ENCODE data around the gene LAX1.

LAX1 gene

DNA sequence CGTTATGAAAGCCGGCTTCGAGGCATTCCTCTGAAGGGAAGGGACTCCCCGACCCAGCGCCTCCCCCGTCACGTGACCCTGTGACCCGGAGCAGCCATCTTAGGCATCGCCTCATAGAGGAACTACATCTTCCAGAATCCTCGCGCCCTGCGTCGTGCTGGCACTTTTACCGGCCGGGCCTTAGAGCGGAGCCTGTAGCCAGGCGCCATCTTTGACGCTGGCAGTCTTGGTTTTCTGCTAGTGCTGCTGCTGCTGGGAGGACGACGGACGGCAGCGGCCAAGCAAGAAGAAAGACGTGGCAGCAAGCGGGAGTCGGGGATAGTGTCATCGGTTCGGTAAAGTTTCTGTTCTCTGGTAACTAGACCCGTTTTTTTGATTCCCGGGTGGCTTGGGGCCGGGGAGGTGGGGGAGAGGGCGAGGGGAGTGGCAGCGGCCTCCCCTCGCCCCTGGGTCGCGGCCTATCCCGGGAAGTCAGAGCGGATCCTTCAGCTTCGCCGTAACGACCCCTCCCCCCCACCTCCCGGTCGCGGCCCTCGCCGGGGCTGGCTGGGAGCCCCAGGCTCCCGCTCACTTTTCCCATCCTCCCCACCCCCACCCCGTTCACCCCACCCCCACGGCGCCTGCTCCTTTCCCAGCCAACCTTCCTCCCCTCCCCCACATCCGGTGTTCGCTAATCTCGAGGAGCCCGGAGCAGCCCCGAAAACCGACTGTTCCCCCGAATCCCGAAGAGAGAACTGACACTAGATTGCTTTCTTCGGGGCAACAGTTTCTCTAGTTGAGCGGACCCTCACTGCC, 30.7 kb downstream of the LAX1 start, which contains the start of the genes ZBED6 and ZC3H11A:
Gene ZBED6 (plus strand): TSS at position 183 of the 795 bp plus-strand sequence. CDS start 1,900 bp downstream, outside the sequence.
Gene ZC3H11A (plus strand): TSS at position 183 of the 795 bp plus-strand sequence. CDS start 21,448 bp downstream, outside the sequence.
- H3K9me3 ChIP-seq (ENCODE audit: control insufficient read depth, insufficient read depth, low read length) = no peaks in the 10 kb centered on the region
- H3K4me1 ChIP-seq (ENCODE audit: control insufficient read depth, insufficient read depth, low read length) = peaks cover 9% of the 10 kb centered on the region
- peak within 1 kb of the TSS; percentile 71 for H3K4me3 ChIP-seq (ENCODE audit: low read depth, low read length)
- H3K27me3 ChIP-seq (ENCODE audit: control insufficient read depth, insufficient read depth, low read length) = no peaks in the 10 kb centered on the region
- peak within 1 kb of the TSS; percentile 98 for H3K9ac ChIP-seq (ENCODE audit: low read depth, low read length)
- peaks cover 11% of the 10 kb centered on the region for H3K36me3 ChIP-seq (ENCODE audit: control insufficient read depth, insufficient read depth, low read length)

DNA sequence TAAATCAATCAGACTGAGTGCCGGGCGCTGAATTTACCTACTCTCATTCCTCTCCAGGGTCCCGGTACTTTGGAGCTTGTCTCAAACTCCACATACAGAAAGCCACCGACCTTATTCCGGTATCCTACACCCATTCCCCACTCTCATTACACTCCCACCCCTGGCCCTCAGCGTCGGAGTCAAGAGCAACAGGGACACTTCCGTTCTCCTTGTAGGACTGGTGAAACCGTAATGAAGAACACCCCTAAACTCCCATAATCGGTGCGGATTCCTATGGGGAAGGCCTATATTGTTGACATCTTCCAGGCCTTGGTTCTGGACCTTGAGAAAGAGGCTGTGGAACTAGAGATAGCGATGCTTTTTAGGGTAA, 31.2 kb downstream of the LAX1 start:
- H3K36me3 ChIP-seq (ENCODE audit: control insufficient read depth, insufficient read depth, low read length) = peaks cover 11% of the 10 kb centered on the region
- no peaks in the 10 kb centered on the region for H3K27me3 ChIP-seq (ENCODE audit: control insufficient read depth, insufficient read depth, low read length)
- peaks cover 9% of the 10 kb centered on the region for H3K4me1 ChIP-seq (ENCODE audit: control insufficient read depth, insufficient read depth, low read length)
- peak overlapping the region; percentile 71 for H3K4me3 ChIP-seq (ENCODE audit: low read depth, low read length)
- no peaks in the 10 kb centered on the region for H3K9me3 ChIP-seq (ENCODE audit: control insufficient read depth, insufficient read depth, low read length)
- H3K9ac ChIP-seq (ENCODE audit: low read depth, low read length) = peak overlapping the region; percentile 98

DNA sequence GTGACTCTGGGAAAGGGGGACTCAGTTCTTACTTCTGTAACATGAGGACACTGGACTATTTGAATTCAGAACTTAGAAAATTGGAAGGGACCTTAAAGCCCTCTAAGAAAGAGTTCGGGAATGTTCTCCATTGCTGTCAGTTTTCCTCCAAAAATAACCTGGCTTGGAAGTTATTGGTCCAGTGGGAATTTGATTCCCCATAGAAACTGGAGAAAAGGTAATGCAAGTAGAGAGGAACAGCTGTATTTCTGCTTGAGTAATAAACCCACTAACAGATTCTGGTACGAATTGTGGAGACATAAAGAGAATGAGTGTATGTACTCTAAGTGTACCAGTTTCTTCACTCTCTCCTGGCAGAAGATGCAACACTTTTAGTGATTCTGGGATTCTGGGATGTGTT, 32.2 kb downstream of the LAX1 start:
- H3K36me3 ChIP-seq (ENCODE audit: control insufficient read depth, insufficient read depth, low read length) = peaks cover 11% of the 10 kb centered on the region
- H3K9me3 ChIP-seq (ENCODE audit: control insufficient read depth, insufficient read depth, low read length) = no peaks in the 10 kb centered on the region
- peaks cover 9% of the 10 kb centered on the region for H3K4me1 ChIP-seq (ENCODE audit: control insufficient read depth, insufficient read depth, low read length)
- H3K27me3 ChIP-seq (ENCODE audit: control insufficient read depth, insufficient read depth, low read length) = no peaks in the 10 kb centered on the region
- no peak overlapping the region for H3K9ac ChIP-seq (ENCODE audit: low read depth, low read length)
- H3K4me3 ChIP-seq (ENCODE audit: low read depth, low read length) = peak overlapping the region; percentile 71

DNA sequence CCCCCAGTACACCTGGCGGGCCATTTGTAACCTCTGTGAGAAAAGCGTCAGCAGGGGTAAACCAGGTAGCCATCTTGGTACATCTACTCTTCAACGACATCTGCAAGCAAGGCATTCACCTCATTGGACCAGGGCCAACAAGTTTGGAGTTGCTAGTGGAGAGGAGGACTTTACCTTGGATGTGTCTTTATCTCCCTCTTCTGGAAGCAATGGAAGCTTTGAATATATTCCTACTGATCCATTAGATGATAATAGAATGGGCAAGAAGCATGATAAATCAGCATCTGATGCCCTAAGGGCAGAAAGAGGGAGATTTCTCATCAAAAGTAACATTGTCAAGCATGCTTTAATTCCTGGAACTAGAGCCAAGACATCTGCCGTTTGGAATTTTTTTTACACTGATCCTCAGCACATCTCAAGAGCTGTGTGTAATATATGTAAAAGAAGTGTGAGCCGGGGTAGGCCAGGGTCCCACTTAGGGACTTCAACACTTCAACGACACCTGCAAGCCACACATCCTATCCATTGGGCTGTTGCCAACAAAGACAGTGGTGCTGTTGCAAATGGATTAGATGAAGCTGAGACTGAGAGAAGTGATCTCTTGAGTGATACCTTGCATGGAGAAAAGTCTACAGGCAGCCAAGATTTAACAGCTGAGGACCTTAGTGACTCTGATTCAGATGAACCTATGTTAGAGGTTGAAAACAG, 33.1 kb downstream of the LAX1 start:
- Histone ChIP-seq H3K9me3 (ENCODE audit: control insufficient read depth, insufficient read depth, low read length) (no peaks in the 10 kb centered on the region), H3K27me3 (ENCODE audit: control insufficient read depth, insufficient read depth, low read length) (no peaks in the 10 kb centered on the region), H3K9ac (ENCODE audit: low read depth, low read length) (no peak overlapping the region), H3K4me3 (ENCODE audit: low read depth, low read length) (no peak overlapping the region), H3K4me1 (ENCODE audit: control insufficient read depth, insufficient read depth, low read length) (peaks cover 9% of the 10 kb centered on the region), H3K36me3 (ENCODE audit: control insufficient read depth, insufficient read depth, low read length) (peaks cover 14% of the 10 kb centered on the region)

DNA sequence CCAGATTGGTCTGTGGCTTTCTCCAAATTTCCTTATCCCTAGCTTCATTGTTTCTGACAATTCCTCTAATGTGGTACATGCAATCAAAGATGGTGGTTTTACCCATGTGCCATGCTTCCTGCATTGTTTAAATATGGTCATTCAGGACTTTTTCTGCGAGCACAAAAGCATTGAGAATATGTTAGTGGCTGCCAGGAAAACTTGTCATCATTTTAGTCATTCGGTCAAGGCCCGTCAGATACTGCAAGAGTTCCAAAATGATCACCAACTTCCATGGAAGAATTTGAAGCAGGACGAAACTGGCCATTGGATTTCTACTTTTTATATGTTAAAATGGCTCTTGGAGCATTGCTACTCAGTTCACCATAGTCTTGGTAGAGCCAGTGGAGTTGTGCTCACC, 34.2 kb downstream of the LAX1 start:
- no peak overlapping the region for H3K9ac ChIP-seq (ENCODE audit: low read depth, low read length)
- no peaks in the 10 kb centered on the region for H3K27me3 ChIP-seq (ENCODE audit: control insufficient read depth, insufficient read depth, low read length)
- H3K4me3 ChIP-seq (ENCODE audit: low read depth, low read length) = no peak overlapping the region
- H3K36me3 ChIP-seq (ENCODE audit: control insufficient read depth, insufficient read depth, low read length) = peaks cover 19% of the 10 kb centered on the region
- no peaks in the 10 kb centered on the region for H3K9me3 ChIP-seq (ENCODE audit: control insufficient read depth, insufficient read depth, low read length)
- H3K4me1 ChIP-seq (ENCODE audit: control insufficient read depth, insufficient read depth, low read length) = peaks cover 9% of the 10 kb centered on the region

DNA sequence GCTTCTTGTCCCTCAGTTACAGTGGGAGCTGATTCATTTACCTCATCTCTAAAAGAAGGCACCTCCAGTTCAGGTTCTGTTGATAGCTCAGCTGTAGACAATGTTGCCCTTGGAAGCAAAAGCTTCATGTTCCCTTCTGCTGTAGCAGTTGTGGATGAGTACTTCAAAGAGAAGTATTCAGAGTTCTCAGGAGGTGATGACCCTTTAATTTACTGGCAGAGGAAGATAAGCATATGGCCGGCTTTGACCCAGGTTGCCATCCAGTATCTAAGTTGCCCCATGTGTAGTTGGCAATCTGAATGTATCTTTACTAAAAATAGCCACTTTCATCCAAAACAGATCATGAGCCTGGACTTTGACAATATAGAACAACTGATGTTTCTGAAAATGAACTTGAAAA, 35.0 kb downstream of the LAX1 start:
- Histone ChIP-seq H3K9ac (ENCODE audit: low read depth, low read length) (no peak overlapping the region), H3K4me3 (ENCODE audit: low read depth, low read length) (no peak overlapping the region), H3K9me3 (ENCODE audit: control insufficient read depth, insufficient read depth, low read length) (no peaks in the 10 kb centered on the region), H3K4me1 (ENCODE audit: control insufficient read depth, insufficient read depth, low read length) (peaks cover 7% of the 10 kb centered on the region), H3K27me3 (ENCODE audit: control insufficient read depth, insufficient read depth, low read length) (no peaks in the 10 kb centered on the region), H3K36me3 (ENCODE audit: control insufficient read depth, insufficient read depth, low read length) (peaks cover 19% of the 10 kb centered on the region)

DNA sequence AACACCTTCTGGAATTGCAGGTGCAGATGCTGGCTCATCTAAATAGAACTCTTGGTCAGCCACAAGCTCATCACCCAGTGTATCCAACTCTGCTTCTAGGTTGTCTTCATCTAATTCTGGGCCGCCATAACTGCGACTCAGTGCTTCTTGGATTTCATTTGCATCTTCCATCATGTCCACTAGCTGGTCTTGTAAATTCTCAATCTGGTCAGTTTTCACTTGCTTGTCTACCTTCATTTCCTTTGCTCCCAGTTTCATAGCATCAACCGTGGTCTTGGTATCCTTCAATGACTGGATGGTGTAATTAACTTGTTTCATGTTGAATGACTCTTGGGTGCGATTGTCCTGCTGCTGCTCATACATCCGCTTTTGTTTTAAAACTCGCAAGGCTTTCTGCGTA, 40.7 kb downstream of the LAX1 start:
- Histone ChIP-seq H3K36me3 (ENCODE audit: control insufficient read depth, insufficient read depth, low read length) (peaks cover 13% of the 10 kb centered on the region), H3K4me3 (ENCODE audit: low read depth, low read length) (no peak overlapping the region), H3K27me3 (ENCODE audit: control insufficient read depth, insufficient read depth, low read length) (no peaks in the 10 kb centered on the region), H3K9ac (ENCODE audit: low read depth, low read length) (no peak overlapping the region), H3K4me1 (ENCODE audit: control insufficient read depth, insufficient read depth, low read length) (no peaks in the 10 kb centered on the region), H3K9me3 (ENCODE audit: control insufficient read depth, insufficient read depth, low read length) (no peaks in the 10 kb centered on the region)

DNA sequence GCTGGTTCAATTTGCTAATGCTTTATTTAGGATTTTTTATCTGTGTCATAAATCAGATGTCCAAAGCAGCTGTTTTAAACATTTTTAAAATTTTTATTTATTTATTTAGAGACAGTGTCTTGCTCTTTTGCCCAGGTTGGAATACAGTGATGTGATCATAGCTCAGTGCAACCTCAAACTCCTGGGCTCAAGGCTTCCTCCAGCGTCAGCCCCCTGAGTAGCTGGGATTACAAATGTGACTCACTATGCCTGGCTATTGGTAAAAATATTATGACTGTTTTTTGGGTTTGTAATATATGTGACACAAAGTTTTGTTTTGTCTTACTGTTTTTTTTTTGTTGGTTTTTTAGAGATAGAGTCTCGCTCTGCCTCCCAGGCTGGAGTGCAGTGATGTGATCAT, 42.2 kb downstream of the LAX1 start:
- Histone ChIP-seq H3K9ac (ENCODE audit: low read depth, low read length) (no peak overlapping the region), H3K4me3 (ENCODE audit: low read depth, low read length) (no peak overlapping the region), H3K9me3 (ENCODE audit: control insufficient read depth, insufficient read depth, low read length) (no peaks in the 10 kb centered on the region), H3K4me1 (ENCODE audit: control insufficient read depth, insufficient read depth, low read length) (no peaks in the 10 kb centered on the region), H3K27me3 (ENCODE audit: control insufficient read depth, insufficient read depth, low read length) (no peaks in the 10 kb centered on the region), H3K36me3 (ENCODE audit: control insufficient read depth, insufficient read depth, low read length) (peaks cover 13% of the 10 kb centered on the region)

DNA sequence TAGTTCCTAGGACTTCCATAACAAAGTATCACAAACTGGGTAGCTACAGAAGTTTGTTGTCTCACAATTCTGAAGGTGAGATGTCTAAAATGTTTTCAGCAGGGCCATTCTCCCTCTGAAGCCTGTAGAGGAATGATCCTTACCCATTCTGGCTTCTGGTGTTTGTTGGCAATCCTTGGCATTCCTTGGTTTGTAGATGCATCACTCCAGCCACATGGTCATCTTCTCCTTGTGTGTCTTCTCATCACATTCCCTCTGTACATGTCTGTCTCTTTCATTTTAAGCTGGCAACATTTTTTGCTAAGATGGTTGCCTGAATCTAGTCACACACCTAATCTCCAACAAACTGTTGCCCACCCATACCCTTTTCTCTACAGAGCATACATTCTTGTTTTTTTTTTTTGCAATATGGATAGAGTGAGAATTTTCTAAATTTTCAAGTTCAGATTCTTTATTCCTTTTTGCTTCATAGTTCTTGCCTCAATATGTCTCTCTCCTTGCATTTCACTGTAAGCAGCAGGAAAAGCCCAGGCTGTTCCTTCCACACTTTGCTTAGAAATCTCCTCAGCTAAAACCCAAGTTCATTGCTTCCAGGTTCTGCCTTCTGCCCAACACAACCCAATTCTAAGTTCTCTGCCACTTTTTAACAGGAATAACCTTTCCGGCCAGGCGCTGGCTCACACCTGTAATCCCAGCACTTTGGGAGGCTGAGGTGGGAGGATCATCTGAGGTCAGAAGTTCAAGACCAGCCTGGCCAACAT, 48.8 kb downstream of the LAX1 start:
- Histone ChIP-seq H3K9me3 (ENCODE audit: control insufficient read depth, insufficient read depth, low read length) (no peaks in the 10 kb centered on the region), H3K9ac (ENCODE audit: low read depth, low read length) (no peak overlapping the region), H3K36me3 (ENCODE audit: control insufficient read depth, insufficient read depth, low read length) (no peaks in the 10 kb centered on the region), H3K27me3 (ENCODE audit: control insufficient read depth, insufficient read depth, low read length) (no peaks in the 10 kb centered on the region), H3K4me1 (ENCODE audit: control insufficient read depth, insufficient read depth, low read length) (no peaks in the 10 kb centered on the region), H3K4me3 (ENCODE audit: low read depth, low read length) (no peak overlapping the region)

DNA sequence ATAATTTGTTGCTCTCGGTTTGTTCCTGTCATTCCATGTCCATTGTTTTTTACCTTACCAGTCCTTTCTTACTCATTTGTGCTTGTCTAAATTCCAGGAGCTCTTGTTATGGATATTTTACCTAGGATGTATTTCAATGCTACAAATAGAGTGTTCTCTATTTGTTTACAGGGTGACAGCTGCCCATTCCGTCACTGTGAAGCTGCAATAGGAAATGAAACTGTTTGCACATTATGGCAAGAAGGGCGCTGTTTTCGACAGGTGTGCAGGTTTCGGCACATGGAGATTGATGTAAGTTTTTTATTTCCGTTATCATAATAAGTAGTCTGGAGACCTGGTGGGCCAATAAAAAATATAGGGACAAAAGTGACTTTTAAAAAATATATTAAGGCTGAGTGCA, 53.4 kb downstream of the LAX1 start:
- H3K27me3 ChIP-seq (ENCODE audit: control insufficient read depth, insufficient read depth, low read length) = no peaks in the 10 kb centered on the region
- H3K9me3 ChIP-seq (ENCODE audit: control insufficient read depth, insufficient read depth, low read length) = no peaks in the 10 kb centered on the region
- H3K9ac ChIP-seq (ENCODE audit: low read depth, low read length) = no peak overlapping the region
- no peaks in the 10 kb centered on the region for H3K4me1 ChIP-seq (ENCODE audit: control insufficient read depth, insufficient read depth, low read length)
- no peak overlapping the region for H3K4me3 ChIP-seq (ENCODE audit: low read depth, low read length)
- H3K36me3 ChIP-seq (ENCODE audit: control insufficient read depth, insufficient read depth, low read length) = peaks cover 21% of the 10 kb centered on the region

DNA sequence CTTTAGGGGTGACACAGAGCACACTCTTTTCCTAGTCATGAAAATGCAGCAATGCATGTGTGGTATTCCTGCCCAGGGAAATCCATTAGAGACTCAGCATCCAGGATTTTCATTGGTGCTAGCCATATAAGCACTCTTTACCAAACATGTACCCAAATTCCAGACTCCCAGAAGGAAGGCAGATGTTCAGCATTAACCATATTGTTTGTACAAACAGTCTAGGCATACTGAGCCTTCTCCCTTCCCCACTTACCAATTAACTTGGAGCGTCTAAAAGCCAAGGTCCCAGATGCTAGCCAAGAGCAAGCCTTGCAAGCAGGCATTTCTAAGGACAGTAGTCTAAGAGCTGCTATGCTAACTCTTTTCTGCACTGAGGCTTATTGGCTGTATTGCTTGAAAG, 58.3 kb downstream of the LAX1 start:
- Histone ChIP-seq H3K36me3 (ENCODE audit: control insufficient read depth, insufficient read depth, low read length) (peaks cover 24% of the 10 kb centered on the region), H3K27me3 (ENCODE audit: control insufficient read depth, insufficient read depth, low read length) (no peaks in the 10 kb centered on the region), H3K9me3 (ENCODE audit: control insufficient read depth, insufficient read depth, low read length) (no peaks in the 10 kb centered on the region), H3K4me3 (ENCODE audit: low read depth, low read length) (no peak overlapping the region), H3K9ac (ENCODE audit: low read depth, low read length) (no peak overlapping the region), H3K4me1 (ENCODE audit: control insufficient read depth, insufficient read depth, low read length) (no peaks in the 10 kb centered on the region)

All from iPS-15b (cell line).